Endothelial cell of umbilical vein (primary cell): ENCODE measurements around the gene SHISA6. TPM values are rescaled to one million over a fixed set of nuclear protein-coding genes. Genes with fewer than 3 reads are reported as not detected.

ENCODE experiments used
- BruUV-seq: library from RNA; stranded (reverse); fragments of 400-500 nt; replicated peaks from 2 replicates; lab custom pipeline; 2021; lab: Mats Ljungman, UMichigan
- CTCF ChIA-PET: fragments of 300-600, 350-600 bp; sonication (Branson Sonifier 250); formaldehyde crosslinking; loops from one replicate; lab custom pipeline; 2021; ENCODE audit warnings: antibody characterized with exemption, inconsistent platforms; lab: Charles Lee
- POLR2A ChIA-PET: fragments of 300-600, 350-600 bp; sonication (Branson Sonifier 250); formaldehyde crosslinking; loops from one replicate; lab custom pipeline; 2021; ENCODE audit warnings: antibody characterized with exemption, inconsistent platforms; lab: Charles Lee
- DNase-seq: peaks from one replicate; pipeline ENCODE4 v3.0.0-alpha.2; 2011; ENCODE audit warnings: low read depth, low spot score
- FAIRE-seq: peaks from 2 replicates; lab custom pipeline; 2011; peaks lifted over from hg19 to GRCh38; lab: Jason Lieb, UNC
- H2AFZ ChIP-seq: 2 replicates; pipeline ENCODE4 v1.6.0; 2012; ENCODE audit warnings: low read depth, low read length, control low read depth, inconsistent platforms
- H3K27ac ChIP-seq: 2 replicates; pipeline ENCODE4 v1.5.1; 2011; ENCODE audit warnings: low read depth, mild to moderate bottlenecking, control low read depth, low read length, moderate library complexity; ENCODE audit not compliant: insufficient read depth
- H3K27me3 ChIP-seq, 2 experiments: 2 replicates each; pipeline versions ENCODE4 v1.6.0 to v1.6.1; 2011; ENCODE audit warnings: low read length in 2 of 2, mixed read lengths in 1 of 2; ENCODE audit not compliant: control insufficient read depth in 2 of 2, insufficient read depth in 2 of 2
- H3K36me3 ChIP-seq, 2 experiments: 2 replicates in 1 of 2; 3 replicates in 1 of 2; pipeline ENCODE4 v1.5.1; 2011; ENCODE audit warnings: low read length in 2 of 2, mild to moderate bottlenecking in 1 of 2, moderate library complexity in 1 of 2; ENCODE audit not compliant: control insufficient read depth in 2 of 2, insufficient read depth in 2 of 2; ENCODE audit errors: extremely low read depth in 1 of 2
- H3K4me1 ChIP-seq: 3 replicates; pipeline ENCODE4 v1.5.1; 2011; ENCODE audit warnings: mild to moderate bottlenecking, low read length; ENCODE audit not compliant: control insufficient read depth, insufficient read depth; ENCODE audit errors: extremely low read depth
- H3K4me2 ChIP-seq: 2 replicates; pipeline ENCODE4 v1.6.1; 2011; ENCODE audit warnings: low read length, control low read depth, mixed read lengths; ENCODE audit not compliant: insufficient read depth
- H3K4me3 ChIP-seq, 3 experiments: fragments of 200-600 bp in 1 of 3; sonication (generic), shearing (Covaris generic) in 1 of 3; replicated peaks in 1 of 3; 2 replicates each; pipeline ENCODE4 v1.5.1; 2011 to 2016; ENCODE audit warnings: control low read depth in 3 of 3, low read length in 3 of 3, mild to moderate bottlenecking in 2 of 3, inconsistent platforms in 1 of 3, low read depth in 1 of 3, moderate library complexity in 1 of 3; ENCODE audit not compliant: insufficient read depth in 1 of 3
- H3K79me2 ChIP-seq: 2 replicates; pipeline ENCODE4 v1.6.0; 2012; ENCODE audit warnings: low read length, inconsistent platforms; ENCODE audit not compliant: control insufficient read depth, insufficient read depth
- H3K9ac ChIP-seq: replicated peaks from 2 replicates; pipeline ENCODE3; 2011; ENCODE audit warnings: low read length, control low read depth; ENCODE audit not compliant: insufficient read depth; ENCODE audit errors: extremely low read depth
- H3K9me1 ChIP-seq: replicated peaks from 3 replicates; pipeline ENCODE4 v1.6.0; 2011; ENCODE audit warnings: mild to moderate bottlenecking, low read length; ENCODE audit not compliant: control insufficient read depth, insufficient read depth; ENCODE audit errors: extremely low read depth
- H3K9me3 ChIP-seq: replicated peaks from 2 replicates; pipeline ENCODE4 v1.5.1; 2012; ENCODE audit warnings: low read length, inconsistent platforms; ENCODE audit not compliant: control insufficient read depth, insufficient read depth
- H4K20me1 ChIP-seq: replicated peaks from 2 replicates; pipeline ENCODE3; 2011; ENCODE audit warnings: mild to moderate bottlenecking, low read length; ENCODE audit not compliant: control insufficient read depth, insufficient read depth; ENCODE audit errors: extremely low read depth
- CTCF ChIP-seq, 2 donors: IDR thresholded peaks; 1 replicate in 1 of 2; 2 replicates in 1 of 2; pipeline ENCODE4 v1.5.1; 2011; ENCODE audit warnings: low read length in 2 of 2, mild to moderate bottlenecking in 2 of 2, moderate library complexity in 2 of 2, control low read depth in 1 of 2, inconsistent platforms in 1 of 2, low read depth in 1 of 2; ENCODE audit not compliant: insufficient read depth in 1 of 2; ENCODE audit errors: extremely low read depth in 1 of 2
- EZH2 ChIP-seq: IDR thresholded peaks from 2 replicates; pipeline ENCODE4 v1.6.1; 2012; ENCODE audit warnings: borderline replicate concordance, low read depth, mild to moderate bottlenecking, moderate library complexity, low read length, inconsistent platforms; ENCODE audit not compliant: severe bottlenecking
- FOS ChIP-seq: IDR thresholded peaks from 2 replicates; pipeline ENCODE4 v1.6.1; 2011; ENCODE audit warnings: mild to moderate bottlenecking, low read length, moderate library complexity, borderline replicate concordance; ENCODE audit not compliant: insufficient read depth
- GATA2 ChIP-seq: IDR thresholded peaks from 2 replicates; pipeline ENCODE4 v1.7.0; 2011; ENCODE audit warnings: low read depth, mild to moderate bottlenecking, moderate library complexity, mixed read lengths, low read length; ENCODE audit not compliant: insufficient read length, insufficient read depth
- JUN ChIP-seq: IDR thresholded peaks from 2 replicates; pipeline ENCODE4 v1.6.1; 2011; ENCODE audit warnings: borderline replicate concordance, low read depth; ENCODE audit not compliant: insufficient read length, insufficient read depth
- MAX ChIP-seq: IDR thresholded peaks from 2 replicates; pipeline ENCODE4 v1.6.1; 2011; ENCODE audit not compliant: insufficient read depth, insufficient read length
- MYC ChIP-seq: IDR thresholded peaks from one replicate; pipeline ENCODE4 v1.6.1; 2011; ENCODE audit warnings: mild to moderate bottlenecking, low read depth, low read length
- POLR2A ChIP-seq: IDR thresholded peaks from 2 replicates; pipeline ENCODE4 v1.6.1; 2012; ENCODE audit warnings: low read depth, mild to moderate bottlenecking, control low read depth, low read length
- POLR2AphosphoS5 ChIP-seq: IDR thresholded peaks from 2 replicates; pipeline ENCODE4 v1.6.1; 2012; ENCODE audit warnings: low read depth, mild to moderate bottlenecking, control low read depth, low read length, moderate library complexity; ENCODE audit not compliant: insufficient read depth
- dilution Hi-C: fragments of 300-500 bp; cut with MboI; formaldehyde crosslinking; loops from one replicate; pipeline ENCODE4 v1.15.0; 2019; ENCODE audit warnings: low sequenced_read_pairs; ENCODE audit not compliant: extremely low pct_ligation_motif_present
- intact Hi-C: fragments of 100-400 bp; cut with micrococcal nuclease; formaldehyde crosslinking; loops from one replicate; pipeline ENCODE4 v1.10.0; 2022
- polyA plus RNA-seq, 4 experiments: library from polyadenylated mRNA; depleted of rRNA in 3 of 4; stranded (reverse) in 3 of 4; unstranded in 1 of 4; fragments of >200 nt; gene quantifications; 2 replicates each; pipeline versions ENCODE4 v1.2.1 to v1.2.3, GENCODE V29; 2011 to 2012; ENCODE audit warnings: missing spikeins in 1 of 4
- total RNA-seq: library from RNA; stranded (reverse); gene quantifications from 2 replicates; pipeline ENCODE4 v1.2.3, GENCODE V29; 2021

The SHISA6 gene
- total and polyA plus RNA-seq, 2 donors (not counting 3 experiments of a cell fraction or from before 2014, with no cell fraction given), result not detected

DNA sequence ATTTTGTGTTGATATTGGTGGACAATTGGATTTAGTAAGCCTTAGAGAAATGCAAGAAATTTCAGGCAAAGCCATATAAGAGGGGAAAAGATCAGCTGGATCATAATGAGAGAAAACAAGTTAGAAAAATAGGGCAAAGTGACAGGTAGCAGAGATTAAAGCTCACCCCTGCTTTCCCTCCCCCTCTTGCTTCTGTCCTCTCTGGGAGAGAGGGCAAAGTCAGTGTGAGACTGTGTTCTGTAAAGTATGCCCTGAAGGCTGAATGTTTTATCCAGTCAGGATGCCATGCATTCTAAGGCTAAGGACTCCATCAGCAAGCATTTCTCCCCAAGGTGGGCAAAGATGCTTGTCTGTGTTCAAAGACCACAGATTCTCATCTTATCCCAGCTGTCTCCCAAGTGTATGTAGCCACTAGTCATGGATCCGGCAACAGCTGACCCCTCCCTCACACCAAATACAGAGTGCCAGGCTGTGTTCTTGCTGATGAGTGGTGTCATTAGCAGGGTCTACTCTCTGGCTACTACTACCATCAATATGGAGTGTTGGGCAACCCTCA lies 221.1 kb downstream of the SHISA6 start:
- POLR2A ChIA-PET, result no interaction called here
- intact Hi-C loops, result no loop called here
- dilution Hi-C loops, result no loop called here
- H3K79me2 ChIP-seq, result no peaks in the 10 kb centered on the region
- no peaks in the 10 kb centered on the region for H4K20me1 ChIP-seq
- TF ChIP-seq FOS (no peak), EZH2 (no peak), GATA2 (no peak), MYC (no peak)
- H3K4me3 ChIP-seq, result no peak overlapping the region
- DNase-seq (no peak), FAIRE-seq (no peak)
- H2AFZ ChIP-seq, result no peak overlapping the region
- no peaks in the 10 kb centered on the region for H3K36me3 ChIP-seq
- BruUV-seq, result no TSS peak
- H3K9me3 ChIP-seq, result peaks cover 8% of the 10 kb centered on the region
- H3K27ac ChIP-seq, result no peak overlapping the region
- H3K9ac ChIP-seq, result no peak overlapping the region
- H3K4me1 ChIP-seq, result no peaks in the 10 kb centered on the region
- no peaks in the 10 kb centered on the region for H3K9me1 ChIP-seq
- H3K27me3 ChIP-seq, result no peaks in the 10 kb centered on the region
- H3K4me2 ChIP-seq, result no peak overlapping the region
- CTCF ChIA-PET, result no interaction called here

DNA sequence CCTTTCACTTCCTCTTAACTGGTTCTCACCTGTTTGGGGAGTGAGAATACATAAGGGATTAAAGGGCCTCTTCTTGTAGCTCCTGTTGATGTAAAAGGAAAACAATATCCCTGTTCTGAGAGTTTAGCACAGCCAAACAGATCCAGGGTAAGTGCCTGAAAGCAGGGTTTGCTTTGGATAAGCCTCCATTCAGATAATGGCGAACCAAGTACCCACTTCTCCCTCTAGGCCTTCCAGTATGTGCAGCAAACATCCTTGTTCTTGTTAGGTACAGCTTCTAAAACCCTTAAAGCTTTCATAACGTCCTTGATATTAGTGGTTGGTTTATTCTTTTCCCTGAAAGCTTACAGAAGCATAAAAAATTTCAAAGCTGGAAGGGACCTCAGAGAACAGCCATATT lies 226.6 kb downstream of the SHISA6 start:
- no peak overlapping the region for H3K9ac ChIP-seq
- CTCF ChIA-PET, result no interaction called here
- dilution Hi-C loops, result no loop called here
- H3K4me3 ChIP-seq, result no peak overlapping the region
- no peak overlapping the region for H2AFZ ChIP-seq
- no peaks in the 10 kb centered on the region for H3K27me3 ChIP-seq
- no peak overlapping the region for H3K4me2 ChIP-seq
- intact Hi-C loops, result no loop called here
- TF ChIP-seq JUN (no peak), FOS (no peak), MYC (no peak), GATA2 (no peak), MAX (no peak), POLR2AphosphoS5 (no peak), POLR2A (no peak), CTCF (IDR thresholded peaks at IDR 0.05; ENCODE audit: extremely low read depth in 1 of 2, insufficient read depth in 1 of 2, low read depth in 1 of 2, low read length in 2 of 2) (no peak), EZH2 (no peak)
- DNase-seq (no peak), FAIRE-seq (no peak)
- no peaks in the 10 kb centered on the region for H3K9me1 ChIP-seq
- no peaks in the 10 kb centered on the region for H3K36me3 ChIP-seq
- H4K20me1 ChIP-seq, result no peaks in the 10 kb centered on the region
- no peaks in the 10 kb centered on the region for H3K79me2 ChIP-seq
- POLR2A ChIA-PET, result no interaction called here
- H3K4me1 ChIP-seq, result no peaks in the 10 kb centered on the region
- peaks cover 5% of the 10 kb centered on the region for H3K9me3 ChIP-seq
- H3K27ac ChIP-seq, result no peak overlapping the region
- BruUV-seq, result no TSS peak
